AML-193 (cell line): ENCODE measurements around the gene ZC3H12C.

ENCODE experiments used
- DNase-seq, 2 experiments: peaks; one replicate each; lab custom pipeline; 2025; lab: John Stamatoyannopoulos, UW

Gene ZC3H12C

DNA sequence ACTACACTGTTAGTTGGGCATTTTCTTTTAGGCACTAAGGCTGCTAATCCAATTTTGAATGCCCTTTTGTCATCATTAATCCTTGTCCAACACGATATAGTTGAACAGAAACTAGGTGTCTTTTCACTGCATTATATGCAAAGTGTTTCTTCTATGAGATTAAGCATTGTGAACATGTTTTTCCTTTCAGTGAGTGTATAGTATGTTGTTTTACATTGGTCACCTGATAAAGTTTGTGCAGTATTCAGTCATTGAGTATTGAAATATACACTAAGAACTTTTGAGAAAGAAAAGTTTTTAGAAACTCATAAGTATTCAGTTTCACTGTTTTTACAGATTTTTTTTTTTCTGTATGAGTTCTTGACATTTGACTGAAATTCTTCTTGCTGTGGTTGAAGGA, 59.0 kb downstream of the ZC3H12C start:
- no peak for DNase-seq

DNA sequence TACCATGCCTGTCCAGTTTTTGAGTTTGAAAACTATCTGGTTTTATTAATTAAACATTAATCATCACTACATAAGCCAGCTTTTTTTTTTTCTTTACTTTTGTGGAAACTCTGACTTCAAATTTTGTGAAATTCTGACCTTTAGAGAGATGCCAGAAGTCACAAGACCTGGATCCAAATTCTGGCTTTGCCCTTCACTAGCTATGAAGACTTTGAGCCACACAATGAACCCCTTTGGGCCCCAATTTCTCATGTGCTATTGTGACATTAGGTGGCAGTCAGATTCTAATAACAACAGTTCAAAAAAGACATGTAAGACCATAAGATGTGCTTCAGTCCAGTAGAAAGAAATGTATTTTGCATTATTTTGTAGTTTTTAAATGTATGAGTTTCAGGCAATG, 60.3 kb downstream of the ZC3H12C start:
- no peak for DNase-seq

DNA sequence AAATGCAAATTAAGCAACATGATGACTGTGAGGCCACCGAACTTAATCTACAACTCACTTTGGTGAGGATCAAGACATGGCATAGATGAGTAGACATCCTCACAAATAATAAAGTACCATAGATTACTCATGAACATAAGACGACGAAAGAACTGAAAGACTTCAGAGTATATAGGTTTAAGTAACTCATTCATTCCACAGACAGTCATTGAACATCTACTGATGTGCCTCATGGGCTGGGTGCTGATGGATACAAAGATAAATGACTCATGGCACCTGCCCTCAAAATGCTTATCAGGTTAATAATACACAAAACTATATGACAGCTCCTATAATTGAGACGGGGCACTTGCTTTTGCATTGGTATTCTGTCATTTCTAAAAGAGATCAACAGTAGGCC, 63.3 kb downstream of the ZC3H12C start:
- no peak for DNase-seq

DNA sequence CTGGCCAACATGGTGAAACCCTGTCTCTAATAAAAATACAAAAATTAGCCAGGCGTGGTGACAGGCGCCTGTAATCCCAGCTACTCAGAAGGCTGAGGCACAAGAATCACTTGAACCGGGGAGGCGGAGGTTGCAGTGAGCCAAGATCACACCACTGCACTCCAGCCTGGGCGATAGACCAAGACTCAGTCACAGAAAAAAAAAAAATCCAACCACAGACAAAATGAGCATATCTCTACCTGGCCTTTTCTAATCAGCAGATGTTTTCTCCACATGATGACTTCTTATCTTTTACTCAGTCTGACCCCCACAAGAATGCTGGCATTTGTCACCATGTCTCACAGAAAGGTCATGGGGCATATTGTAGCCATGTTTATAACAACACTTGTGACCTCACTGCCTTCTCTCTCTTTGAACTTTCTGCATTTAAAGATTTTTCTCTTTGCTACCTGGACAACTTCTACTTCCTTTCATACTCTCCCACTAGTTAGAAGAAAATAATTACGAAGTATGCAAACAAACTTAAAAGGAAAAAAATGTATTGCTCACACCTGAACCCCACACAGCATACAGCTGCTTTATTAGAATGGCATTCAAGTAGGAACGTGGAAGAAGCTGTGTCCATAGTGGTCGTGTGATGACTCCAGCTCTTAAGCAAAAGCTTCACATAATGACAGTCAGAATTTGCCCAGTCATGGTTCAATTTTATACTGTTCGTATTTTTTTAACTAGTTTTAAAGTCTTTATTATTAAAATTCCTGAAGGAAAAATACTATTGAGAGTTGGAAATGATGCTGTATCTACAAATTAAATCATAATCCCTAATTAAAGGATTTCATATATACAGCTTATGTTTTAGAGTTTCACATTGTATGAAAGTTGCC, 65.4 kb downstream of the ZC3H12C start:
- no peak for DNase-seq

DNA sequence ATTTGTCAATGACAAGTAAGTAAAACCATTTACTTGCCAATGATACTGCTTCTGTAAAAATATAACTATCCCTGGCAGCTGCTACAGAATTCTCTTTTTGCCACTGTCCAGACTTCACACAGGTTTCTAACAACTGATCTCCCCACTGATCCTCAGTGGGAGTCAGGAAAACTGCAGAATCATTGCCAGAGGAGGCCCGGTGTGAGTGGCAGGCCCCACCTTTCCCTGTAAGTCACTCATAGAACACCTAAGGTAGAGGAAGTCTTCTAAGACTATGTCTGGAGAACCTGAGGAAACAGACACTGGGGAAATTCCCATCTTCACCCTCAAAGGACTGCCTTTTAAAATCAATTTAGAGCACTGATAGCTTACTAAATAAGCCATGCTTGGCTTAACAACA, 66.3 kb downstream of the ZC3H12C start:
- no peak for DNase-seq

DNA sequence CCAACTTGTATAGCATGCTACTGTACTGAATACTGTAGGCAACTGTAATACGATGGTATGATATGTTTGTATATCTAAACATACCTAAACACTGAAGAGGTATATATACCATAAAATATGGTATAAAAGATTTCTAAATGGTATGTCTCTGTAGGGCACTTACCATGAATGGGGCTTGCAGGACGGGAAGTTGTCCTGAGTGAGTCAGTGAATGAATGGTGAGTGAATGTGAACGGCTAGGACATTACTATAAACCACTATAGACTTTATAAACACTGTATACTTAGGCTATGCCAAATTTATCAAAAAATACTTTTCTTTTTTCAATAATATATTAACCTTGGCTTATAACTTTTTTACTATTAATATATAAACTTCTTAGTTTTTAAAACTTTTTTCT, 66.8 kb downstream of the ZC3H12C start:
- DNase-seq = no peak

DNA sequence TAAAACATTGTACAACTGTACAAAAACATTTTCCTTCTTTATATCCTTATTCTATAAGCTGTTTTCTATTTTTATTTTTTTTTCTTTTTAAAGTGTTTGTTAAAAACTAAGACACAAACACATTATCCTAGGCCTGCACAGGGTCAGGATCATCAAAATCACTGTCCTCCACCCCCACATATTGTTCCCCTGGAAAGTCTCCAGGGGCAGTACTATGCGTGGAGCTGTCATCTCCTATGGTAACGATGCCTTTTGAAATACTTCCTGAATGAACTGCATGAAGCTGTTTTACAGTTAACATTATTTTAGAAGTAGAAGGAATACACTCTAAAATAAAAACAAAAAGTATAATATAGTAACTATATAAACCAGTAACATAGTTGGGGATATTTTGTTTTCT, 67.2 kb downstream of the ZC3H12C start:
- no peak for DNase-seq

DNA sequence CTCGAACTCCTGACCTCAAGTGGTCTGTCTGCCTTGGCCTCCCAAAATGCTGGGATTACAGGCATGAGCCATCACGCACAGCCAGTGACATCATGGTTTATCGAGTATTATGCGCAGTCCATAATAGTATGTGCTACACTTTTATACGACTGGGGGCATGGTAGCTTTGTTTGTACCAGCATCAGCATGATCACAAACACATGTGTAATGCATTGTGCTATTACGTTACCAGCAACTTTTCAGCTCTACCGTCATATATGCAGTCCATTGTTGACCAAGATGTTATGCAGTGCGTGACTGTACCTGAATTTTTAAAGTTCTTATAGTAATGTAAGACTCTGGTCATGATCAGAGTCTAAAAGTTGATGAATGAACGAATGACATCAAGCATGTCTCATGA, 67.9 kb downstream of the ZC3H12C start:
- no peak for DNase-seq

DNA sequence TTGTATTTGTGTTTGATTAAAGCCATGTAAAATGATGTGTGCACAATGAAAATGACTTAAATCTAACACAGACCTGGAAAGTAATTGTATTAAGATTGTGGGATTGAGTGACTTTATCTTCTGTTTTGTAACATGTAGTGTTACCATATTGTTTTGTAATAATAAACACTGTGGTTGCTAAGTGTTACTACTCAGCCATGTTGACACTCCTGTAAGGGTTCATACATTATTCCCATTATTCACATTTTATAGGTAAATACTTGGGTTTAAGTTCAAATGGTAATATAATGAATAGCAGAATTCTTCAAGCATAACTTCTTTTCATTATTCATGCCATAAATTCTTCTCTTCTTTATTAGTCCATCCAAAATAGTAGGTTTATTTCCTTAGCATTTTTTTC, 69.0 kb downstream of the ZC3H12C start:
- no peak for DNase-seq

DNA sequence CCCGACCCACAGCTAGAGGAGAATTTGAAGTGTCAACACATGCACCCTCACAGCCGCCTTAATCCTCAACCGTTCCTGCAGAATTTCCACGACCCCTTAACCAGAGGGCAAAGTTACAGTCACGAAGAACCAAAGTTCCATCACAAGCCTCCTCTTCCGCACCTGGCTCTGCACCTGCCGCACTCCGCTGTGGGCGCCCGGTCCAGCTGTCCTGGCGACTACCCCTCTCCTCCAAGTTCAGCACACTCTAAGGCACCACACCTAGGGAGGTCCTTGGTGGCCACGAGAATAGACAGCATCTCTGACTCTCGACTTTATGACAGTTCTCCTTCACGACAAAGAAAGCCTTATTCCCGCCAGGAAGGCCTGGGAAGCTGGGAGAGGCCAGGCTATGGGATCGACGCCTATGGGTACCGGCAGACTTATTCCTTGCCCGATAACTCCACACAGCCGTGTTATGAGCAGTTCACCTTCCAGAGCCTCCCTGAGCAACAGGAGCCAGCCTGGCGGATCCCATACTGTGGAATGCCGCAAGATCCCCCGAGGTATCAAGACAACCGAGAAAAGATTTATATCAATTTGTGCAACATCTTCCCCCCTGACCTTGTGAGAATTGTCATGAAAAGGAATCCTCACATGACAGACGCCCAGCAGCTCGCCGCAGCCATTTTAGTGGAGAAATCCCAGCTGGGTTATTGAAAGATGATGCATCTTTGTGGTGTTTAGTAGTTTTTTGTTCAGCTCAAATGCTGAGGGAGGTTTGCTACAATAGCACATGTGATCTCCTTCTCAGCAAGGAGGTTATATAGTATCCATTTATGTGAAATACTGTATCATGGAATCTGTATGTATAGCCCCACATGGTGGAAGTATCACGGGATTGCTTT, 72.1 kb downstream of the ZC3H12C start:
- DNase-seq = no peak

DNA sequence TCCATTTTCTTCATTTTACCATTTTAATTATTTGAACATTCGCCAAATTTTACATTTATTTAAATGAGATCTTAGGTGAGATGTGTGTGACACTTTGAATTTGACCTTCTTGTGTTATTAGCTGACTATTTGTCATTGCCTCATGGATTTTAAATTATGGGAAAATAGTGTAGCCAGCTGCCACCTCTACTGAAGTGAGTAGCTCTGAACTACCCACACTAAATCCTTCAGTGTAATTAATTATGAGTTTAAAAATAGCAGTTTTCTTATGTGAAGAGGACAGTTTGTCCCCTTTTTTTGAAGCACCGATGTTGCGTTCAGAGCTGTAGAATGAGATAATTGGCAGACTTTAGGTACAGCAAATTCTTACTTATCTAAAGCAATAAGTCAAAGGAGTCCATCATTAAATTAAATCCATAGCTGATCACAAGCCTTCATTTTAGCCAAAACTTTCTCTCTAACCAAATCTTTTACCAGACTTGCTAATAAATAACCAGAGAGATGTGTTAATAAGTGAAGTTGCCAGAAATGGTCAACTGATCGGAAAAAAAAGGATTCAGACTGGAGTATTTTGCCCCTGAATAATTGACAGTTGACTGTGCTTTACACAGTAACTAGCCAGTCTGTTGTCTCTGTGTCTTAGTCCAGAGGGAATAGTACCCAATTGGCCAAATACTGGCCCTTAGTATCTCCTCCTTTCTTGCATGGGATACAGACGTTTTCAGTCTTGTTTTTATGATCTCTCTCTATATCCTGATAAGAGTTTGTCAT, 75.0 kb downstream of the ZC3H12C start:
- no peak for DNase-seq

DNA sequence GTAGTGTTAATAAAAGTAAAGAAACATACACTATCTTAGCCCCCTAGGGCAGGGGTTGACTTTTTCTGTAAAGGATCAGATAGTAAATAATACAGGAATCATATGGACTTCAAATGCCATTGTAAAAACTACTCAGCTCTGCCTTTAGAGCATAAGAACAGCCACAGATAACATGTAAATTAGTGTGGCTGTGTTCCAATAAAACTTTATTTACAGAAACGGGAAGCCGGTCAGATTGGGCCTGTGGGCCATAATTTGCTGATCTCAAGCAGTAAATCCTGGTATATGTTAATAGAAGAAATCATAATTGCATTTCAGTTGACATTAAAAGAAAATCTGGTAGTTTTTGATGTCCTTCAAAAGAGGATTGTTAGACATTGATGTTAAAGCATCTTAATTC, 76.5 kb downstream of the ZC3H12C start:
- no peak for DNase-seq

DNA sequence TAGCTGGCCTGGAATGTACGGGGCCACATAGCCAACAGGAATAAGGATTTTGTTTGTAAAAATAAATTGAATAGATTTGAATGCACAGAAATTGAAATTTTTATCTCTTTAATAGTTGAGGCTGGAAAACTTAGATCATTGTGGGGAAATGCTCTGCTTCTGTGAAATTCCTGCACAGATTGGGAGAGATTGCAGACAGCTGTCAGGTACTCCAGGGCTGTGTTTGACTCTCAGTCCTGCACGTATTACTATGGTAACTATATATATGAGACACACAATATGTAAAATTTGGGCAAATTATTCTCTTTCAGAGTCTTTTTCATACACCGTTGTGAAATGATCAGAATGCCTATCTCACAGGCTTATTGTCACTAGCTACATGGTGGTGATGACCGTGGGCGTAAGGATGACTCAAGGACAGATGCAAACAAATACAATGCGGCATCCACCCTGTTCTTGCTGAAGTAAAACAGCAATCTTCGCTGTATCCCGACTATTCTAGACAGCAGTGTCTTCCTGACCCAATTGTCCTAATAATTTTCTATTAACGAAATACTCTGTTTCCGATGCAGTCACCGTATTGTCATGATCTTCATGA, 79.4 kb downstream of the ZC3H12C start:
- DNase-seq = no peak

DNA sequence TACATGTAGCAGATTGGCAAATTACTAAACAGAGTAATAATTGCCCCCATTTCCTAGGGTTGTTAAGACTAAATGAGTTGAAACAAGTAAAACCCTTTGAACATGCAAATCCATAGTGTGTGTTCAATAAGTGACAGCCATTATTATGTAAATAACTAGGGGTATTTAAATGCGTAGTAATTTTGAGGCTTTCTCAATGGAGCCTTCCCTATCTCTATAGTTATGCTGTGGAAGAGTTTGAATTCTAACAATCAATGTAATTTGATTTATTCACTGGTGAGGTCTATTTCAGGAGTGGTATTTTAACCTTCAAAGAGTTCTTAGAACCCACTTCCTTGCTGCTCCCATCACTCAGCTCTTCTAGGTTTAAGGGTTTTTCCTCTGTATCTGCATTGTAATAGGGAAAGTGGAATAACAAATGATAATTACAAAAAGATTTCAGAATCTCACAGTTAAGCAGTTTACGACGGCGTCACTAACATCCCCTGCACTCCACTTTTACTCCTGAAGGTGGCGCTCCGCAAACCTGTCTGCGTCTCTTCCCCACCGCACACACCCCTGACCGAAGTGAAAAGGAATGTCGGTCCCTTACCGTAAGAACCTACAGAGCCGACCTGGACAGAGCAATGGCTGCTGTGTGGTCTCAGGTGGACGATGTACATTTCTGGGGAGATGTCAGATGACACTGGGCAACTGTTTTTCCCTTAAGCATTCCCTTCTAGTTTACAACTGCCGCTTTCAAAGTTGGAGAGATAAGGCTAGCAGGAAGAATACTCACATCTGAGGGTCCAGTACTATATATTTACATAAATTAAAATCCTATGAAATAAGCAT, 80.8 kb downstream of the ZC3H12C start:
- DNase-seq = no peak

DNA sequence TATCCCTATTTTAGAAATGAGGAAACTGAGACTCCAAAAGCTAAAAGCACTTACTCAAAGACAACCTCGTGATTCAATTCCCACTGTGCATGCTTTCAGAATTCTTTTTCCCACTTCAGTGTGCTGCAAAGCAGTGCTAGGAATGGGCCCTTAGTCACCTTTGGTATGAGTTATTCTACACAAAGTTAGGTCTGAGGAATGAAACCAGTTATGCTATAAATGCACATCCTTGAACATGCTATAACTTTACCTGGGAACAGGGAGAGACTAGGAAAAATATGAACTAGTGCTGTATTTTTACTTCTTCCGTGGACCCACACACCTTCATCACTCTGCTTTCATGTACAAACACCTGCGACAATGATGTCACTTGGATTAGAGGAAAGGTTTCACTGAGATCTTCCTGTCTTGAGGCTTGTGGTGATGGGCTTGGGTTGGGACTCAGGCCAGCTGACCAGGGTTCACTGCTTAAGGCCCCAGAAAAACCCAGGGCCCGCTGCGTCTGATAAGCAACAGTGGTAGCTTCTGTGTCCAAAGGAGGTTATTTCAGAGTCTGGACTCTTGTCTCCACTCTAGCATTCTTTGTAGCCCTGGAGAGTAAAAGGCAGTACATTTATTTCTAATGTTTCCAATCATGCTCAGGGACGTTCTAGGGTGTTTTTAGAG, 81.6 kb downstream of the ZC3H12C start:
- DNase-seq = no peak

DNA sequence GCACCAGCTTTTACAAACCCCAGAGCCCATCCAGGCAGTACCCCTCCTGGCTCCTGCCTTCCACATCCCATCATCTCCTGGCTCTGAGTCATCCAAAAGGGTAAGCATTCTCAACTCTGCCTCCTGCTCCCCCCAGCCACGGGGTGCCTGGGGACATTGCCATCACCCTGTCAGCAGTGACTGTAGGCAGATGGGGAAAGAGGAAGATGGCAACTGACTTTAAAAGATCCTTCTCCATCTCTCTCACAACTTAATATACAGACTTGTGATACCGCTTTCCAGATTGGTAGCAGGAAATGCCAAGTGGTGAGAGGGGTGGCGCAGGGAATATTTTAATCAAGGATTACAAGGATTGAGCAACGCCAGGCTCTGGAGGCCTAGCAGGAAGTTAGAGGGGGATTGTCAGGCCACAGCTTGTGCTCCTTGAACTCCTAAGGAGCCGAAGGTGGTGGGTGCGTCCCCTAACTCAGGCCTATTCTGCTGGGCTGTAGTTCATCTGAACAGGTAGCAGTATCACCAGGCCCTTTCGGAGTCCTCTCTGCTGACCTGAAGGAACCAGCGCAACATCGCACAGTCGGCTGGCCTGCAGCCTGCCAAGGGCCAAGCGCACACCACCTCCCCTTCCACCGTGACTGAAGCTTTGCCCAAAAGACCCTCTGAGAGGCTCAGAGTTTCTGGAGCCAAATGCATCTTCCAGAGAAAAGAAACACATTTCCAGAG, 83.3 kb downstream of the ZC3H12C start:
- DNase-seq = no peak

DNA sequence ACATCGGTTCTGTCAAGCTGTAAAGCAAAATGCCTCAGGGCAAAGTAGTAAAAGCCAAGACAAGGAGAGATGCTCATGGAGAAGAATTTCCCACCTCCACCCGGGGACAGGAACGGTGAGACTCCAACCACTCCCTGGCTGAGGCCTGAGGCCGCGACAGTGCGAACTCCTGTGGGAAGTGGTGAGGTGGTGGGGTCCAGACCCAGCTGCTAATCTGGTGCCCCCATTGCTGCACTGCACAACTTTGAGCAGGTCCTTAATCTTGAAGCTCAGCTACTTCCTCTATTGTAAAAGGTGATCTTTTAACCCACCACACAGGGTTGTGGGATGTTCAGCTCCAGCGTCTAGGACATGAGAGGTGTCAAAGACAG, 83.9 kb downstream of the ZC3H12C start:
- no peak for DNase-seq

DNA sequence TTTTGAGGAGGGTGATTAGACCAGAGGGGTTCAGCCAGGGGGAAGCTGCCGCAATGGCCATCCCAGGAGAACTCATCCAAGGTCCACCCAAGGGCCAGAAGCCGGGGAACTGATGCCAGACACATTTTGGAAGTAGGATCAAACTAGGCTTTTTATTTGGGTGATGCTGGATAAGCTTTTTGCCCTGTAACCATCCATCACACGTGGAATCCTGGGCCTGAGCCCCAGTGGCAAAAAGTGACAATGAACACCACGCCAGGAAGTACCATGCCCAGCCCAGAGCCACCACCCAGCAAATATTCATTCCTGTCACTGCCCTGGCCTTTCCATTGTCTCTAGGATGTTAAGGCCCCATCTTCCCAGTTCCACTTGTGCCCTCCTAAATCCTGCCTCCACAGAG, 85.9 kb downstream of the ZC3H12C start:
- no peak for DNase-seq

DNA sequence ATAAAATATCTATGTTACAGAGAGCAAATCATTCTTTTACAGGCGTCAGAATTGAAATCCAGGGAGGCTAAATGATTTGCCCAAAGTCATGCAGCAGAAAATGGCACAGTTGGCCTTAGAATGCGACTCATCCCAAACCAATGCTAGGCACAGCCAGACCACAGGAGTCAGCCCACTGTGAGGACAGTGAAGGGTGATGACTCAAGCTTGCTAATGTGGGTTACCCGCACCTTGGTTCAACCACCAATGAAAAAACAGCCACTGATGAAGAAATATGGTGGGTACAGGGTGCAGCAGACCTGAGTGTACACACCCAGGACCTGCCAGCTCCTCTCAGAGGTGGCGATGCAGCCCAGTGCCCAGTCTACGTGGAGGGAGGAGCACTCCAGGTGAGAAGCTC, 89.7 kb downstream of the ZC3H12C start:
- DNase-seq = no peak

DNA sequence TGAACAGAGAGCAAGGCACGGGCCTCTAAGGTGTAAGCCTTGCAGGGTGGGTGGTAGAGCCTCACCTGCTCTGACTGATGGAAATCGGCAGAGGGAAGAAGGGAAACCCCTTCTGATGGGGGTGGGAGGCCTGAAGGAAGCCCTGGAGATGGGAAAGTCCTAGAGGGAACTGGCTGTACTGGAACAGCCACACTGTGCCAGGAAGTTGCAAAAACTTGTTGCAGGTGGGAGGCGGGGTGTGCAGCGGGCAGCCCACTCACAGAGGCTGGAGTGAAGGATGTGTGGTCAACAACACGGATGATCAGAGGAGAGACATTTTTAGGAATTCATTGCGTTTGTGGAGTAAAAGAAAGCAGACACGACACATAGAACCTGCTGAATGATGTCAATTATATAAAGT, 91.3 kb downstream of the ZC3H12C start:
- no peak for DNase-seq
